Fibroblast of pulmonary artery (primary cell): ENCODE results near the gene SPOUT1.

Experiments
- DNase-seq: peaks from one replicate; pipeline ENCODE4 v3.0.0-alpha.2; 2010; ENCODE audit warnings: low read depth
- H3K4me3 ChIP-seq: replicated peaks from 2 replicates; pipeline ENCODE4 v1.5.1; 2011; ENCODE audit warnings: low read depth, mild to moderate bottlenecking, control low read depth, low read length, moderate library complexity
- TF ChIP-seq, protein P1 (sequence below): IDR thresholded peaks from 2 replicates; pipeline ENCODE4 v1.5.1; 2011; ENCODE audit warnings: mild to moderate bottlenecking, control low read depth, low read length, inconsistent platforms; ENCODE audit errors: missing control alignments

SPOUT1 gene

GRCh38 chr9:128822407-128823042, 7.1 kb downstream of the SPOUT1 start:
- no peak overlapping the region for H3K4me3 ChIP-seq
- TF ChIP-seq, protein P1, sequence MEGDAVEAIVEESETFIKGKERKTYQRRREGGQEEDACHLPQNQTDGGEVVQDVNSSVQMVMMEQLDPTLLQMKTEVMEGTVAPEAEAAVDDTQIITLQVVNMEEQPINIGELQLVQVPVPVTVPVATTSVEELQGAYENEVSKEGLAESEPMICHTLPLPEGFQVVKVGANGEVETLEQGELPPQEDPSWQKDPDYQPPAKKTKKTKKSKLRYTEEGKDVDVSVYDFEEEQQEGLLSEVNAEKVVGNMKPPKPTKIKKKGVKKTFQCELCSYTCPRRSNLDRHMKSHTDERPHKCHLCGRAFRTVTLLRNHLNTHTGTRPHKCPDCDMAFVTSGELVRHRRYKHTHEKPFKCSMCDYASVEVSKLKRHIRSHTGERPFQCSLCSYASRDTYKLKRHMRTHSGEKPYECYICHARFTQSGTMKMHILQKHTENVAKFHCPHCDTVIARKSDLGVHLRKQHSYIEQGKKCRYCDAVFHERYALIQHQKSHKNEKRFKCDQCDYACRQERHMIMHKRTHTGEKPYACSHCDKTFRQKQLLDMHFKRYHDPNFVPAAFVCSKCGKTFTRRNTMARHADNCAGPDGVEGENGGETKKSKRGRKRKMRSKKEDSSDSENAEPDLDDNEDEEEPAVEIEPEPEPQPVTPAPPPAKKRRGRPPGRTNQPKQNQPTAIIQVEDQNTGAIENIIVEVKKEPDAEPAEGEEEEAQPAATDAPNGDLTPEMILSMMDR = no peak
- no peak for DNase-seq

GRCh38 chr9:128821584-128822406, 7.8 kb downstream of the SPOUT1 start:
- H3K4me3 ChIP-seq = no peak overlapping the region
- no peak for DNase-seq
- TF ChIP-seq, protein P1 = no peak

DNA sequence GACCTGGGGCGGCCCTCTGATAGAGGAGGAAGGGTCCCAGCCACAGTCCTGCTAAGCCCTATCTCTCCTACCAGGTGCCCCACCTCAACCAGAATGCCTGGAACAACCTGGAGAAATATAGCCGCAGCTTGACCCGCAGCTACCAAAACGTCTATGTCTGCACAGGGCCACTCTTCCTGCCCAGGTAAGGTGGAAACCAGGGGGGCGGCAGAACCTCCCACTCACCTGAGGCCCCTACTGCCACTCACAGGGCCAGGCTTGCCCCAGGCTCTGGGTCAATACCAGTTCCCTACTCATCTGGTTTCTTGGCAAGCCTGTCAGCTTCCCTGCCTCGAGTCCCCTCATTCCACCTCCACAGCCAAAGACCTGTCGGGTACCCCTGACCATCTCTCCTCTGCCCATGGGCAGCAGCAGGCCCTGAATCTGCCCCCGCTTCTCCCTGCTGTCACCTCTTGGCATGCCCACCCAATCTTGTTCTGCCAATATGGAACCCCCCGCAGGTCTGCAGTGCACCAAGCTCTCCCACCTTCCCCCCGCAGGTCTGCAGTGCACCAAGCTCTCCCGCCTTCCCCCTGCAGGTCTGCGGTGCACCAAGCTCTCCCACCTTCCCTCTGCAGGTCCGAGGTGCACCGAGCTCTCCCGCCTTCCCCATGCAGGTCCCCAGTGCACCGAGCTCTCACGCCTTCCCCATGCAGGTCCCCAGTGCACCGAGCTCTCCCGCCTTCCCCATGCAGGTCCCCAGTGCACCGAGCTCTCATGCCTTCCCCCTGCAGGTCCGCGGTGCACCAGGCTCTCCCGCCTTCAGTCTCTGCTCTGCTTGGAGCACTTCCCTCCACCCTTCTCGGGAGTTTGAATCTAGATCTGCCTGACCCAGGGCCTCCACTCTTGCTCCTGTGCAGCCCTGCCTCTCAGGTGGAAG, 8.7 kb downstream of the SPOUT1 start:
- no peak for DNase-seq
- no peak overlapping the region for H3K4me3 ChIP-seq
- TF ChIP-seq, protein P1 = no peak

- DNase-seq = peak; percentile 64
- H3K4me3 ChIP-seq = peak overlapping the region; percentile 65
- TF ChIP-seq, protein P1 = no peak
Measured at GRCh38 chr9:128819716-128820664, 9.6 kb downstream of the SPOUT1 start.

- TF ChIP-seq, protein P1 = no peak
- no peak for DNase-seq
- H3K4me3 ChIP-seq = peak overlapping the region; percentile 65
Measured at GRCh38 chr9:128818839-128819715, 10.5 kb downstream of the SPOUT1 start.
